HG03571 (cell line): ENCODE results near the gene LEMD2.

Experiments used
- ATAC-seq: cut with Tn5 transposase; IDR thresholded peaks from one replicate; pipeline ENCODE4 v1.9.1; 2021; ENCODE audit not compliant: unreplicated experiment

Gene LEMD2

GRCh38 chr6:33820243-33820642, 31.3 kb upstream of the LEMD2 start:
- no peak for ATAC-seq

- ATAC-seq, result no peak
Measured at GRCh38 chr6:33819021-33819420, 30.1 kb upstream of the LEMD2 start.

GRCh38 chr6:33818293-33818692, 29.4 kb upstream of the LEMD2 start:
- ATAC-seq, result no peak

- ATAC-seq, result no peak
Measured at GRCh38 chr6:33817489-33817888, 28.6 kb upstream of the LEMD2 start.

GRCh38 chr6:33816911-33817310, 28.0 kb upstream of the LEMD2 start:
- ATAC-seq, result no peak

GRCh38 chr6:33815854-33816253, 26.9 kb upstream of the LEMD2 start:
- no peak for ATAC-seq

GRCh38 chr6:33813990-33814985, 25.4 kb upstream of the LEMD2 start:
- no peak for ATAC-seq

- ATAC-seq, result no peak
Measured at GRCh38 chr6:33813246-33813904, 24.4 kb upstream of the LEMD2 start.

GRCh38 chr6:33812669-33813068, 23.7 kb upstream of the LEMD2 start:
- ATAC-seq, result no peak

GRCh38 chr6:33809594-33809993, 20.7 kb upstream of the LEMD2 start:
- ATAC-seq, result no peak

GRCh38 chr6:33808641-33809180, 19.8 kb upstream of the LEMD2 start:
- no peak for ATAC-seq

- ATAC-seq, result no peak
Measured at GRCh38 chr6:33807606-33808005, 18.7 kb upstream of the LEMD2 start.

GRCh38 chr6:33806841-33807240, 17.9 kb upstream of the LEMD2 start:
- ATAC-seq, result no peak

GRCh38 chr6:33803571-33804053, 14.7 kb upstream of the LEMD2 start, which contains the start of gene MLN:
TSS of gene MLN (minus strand) at chr6:33804003. CDS start at chr6:33801163, 2,840 bp downstream.
- no peak for ATAC-seq

GRCh38 chr6:33802186-33802958, 13.4 kb upstream of the LEMD2 start:
- ATAC-seq, result no peak

GRCh38 chr6:33801611-33802010, 12.7 kb upstream of the LEMD2 start:
- ATAC-seq, result no peak

GRCh38 chr6:33800248-33800969, 11.5 kb upstream of the LEMD2 start:
- no peak for ATAC-seq

GRCh38 chr6:33799454-33800113, 10.7 kb upstream of the LEMD2 start:
- ATAC-seq, result no peak

- no peak for ATAC-seq
Measured at GRCh38 chr6:33798343-33798848, 9.5 kb upstream of the LEMD2 start.
